Measurements from ENCODE around the gene GRIA3.

DNA sequence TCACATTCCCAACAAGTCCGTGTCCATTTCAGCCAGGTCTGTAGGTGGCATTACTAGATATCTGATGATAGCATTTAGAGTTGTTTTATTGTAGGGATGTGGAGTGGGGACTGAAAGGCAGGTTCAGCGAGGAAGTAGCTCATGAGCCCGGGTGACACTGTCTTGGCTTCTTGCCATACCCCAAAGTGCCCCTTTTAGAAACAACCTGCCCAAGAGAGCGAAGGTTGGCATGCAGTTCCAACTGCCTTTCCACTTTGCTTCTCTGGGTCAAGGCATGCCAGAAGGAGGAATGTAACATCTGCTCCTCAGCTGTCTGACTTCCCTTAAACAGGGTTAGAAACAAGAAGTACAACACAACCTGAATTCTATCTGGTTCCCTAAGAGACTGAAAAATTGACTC lies 9.0 kb downstream of the GRIA3 start:
- no peak for TF ChIP-seq TAF1 (IDR thresholded peaks at IDR 0.05; ENCODE audit: borderline replicate concordance, low read depth, low read length)
- no peak for TF ChIP-seq POLR2A (IDR thresholded peaks at IDR 0.05; ENCODE audit: low read depth, low read length)

Data from GM12892 (cell line).